Measurements from ENCODE around the gene GPC1.

The GPC1 gene

GRCh38 chr2:240397924-240398645 is 37.4 kb upstream of the GPC1 start:
- no peak for DNase-seq

- no peak for DNase-seq
These were observed 36.7 kb upstream of the GPC1 start for GRCh38 chr2:240398661-240399267.

- DNase-seq = no peak
These were observed 35.8 kb upstream of the GPC1 start for GRCh38 chr2:240399419-240400324.

GRCh38 chr2:240400371-240401161 is 34.9 kb upstream of the GPC1 start:
- no peak for DNase-seq

- DNase-seq = no peak
These were observed 34.2 kb upstream of the GPC1 start for GRCh38 chr2:240401308-240401707.

- DNase-seq = no peak
These were observed 33.5 kb upstream of the GPC1 start for GRCh38 chr2:240401781-240402551.

GRCh38 chr2:240402566-240403272 is 32.7 kb upstream of the GPC1 start:
- DNase-seq = no peak

GRCh38 chr2:240403396-240404104 is 31.9 kb upstream of the GPC1 start:
- no peak for DNase-seq

GRCh38 chr2:240404174-240404852 is 31.1 kb upstream of the GPC1 start:
- DNase-seq = no peak

- DNase-seq = no peak
These were observed 30.3 kb upstream of the GPC1 start for GRCh38 chr2:240405133-240405532.

- DNase-seq = no peak
These were observed 29.7 kb upstream of the GPC1 start for GRCh38 chr2:240405684-240406313.

GRCh38 chr2:240407090-240407489 is 28.4 kb upstream of the GPC1 start:
- no peak for DNase-seq

- DNase-seq = no peak
These were observed 25.5 kb upstream of the GPC1 start for GRCh38 chr2:240410004-240410403.

GRCh38 chr2:240410808-240411207 is 24.7 kb upstream of the GPC1 start:
- no peak for DNase-seq

GRCh38 chr2:240411261-240412160 is 24.0 kb upstream of the GPC1 start:
- no peak for DNase-seq

GRCh38 chr2:240412211-240412861 is 23.1 kb upstream of the GPC1 start:
- no peak for DNase-seq

- DNase-seq = no peak
These were observed 22.3 kb upstream of the GPC1 start for GRCh38 chr2:240412975-240413812.
